Body of pancreas (tissue), 4 donors: ENCODE results near the gene FASTKD1.

Experiments
- POLR2A ChIP-seq, 3 donors: fragments of 450-650 bp; IDR thresholded peaks; one replicate each; pipeline ENCODE4 v1.6.1; 2016; ENCODE audit warnings: antibody characterized with exemption in 3 of 3, mild to moderate bottlenecking in 2 of 3
- TF ChIP-seq, protein P1 (sequence below), 7 experiments: fragments of 450-650 bp in 4 of 7; fragments of 200-600 bp in 3 of 7; sonication (generic) in 3 of 7; IDR thresholded peaks; one replicate each; pipeline ENCODE4 v1.5.1; 2016 to 2019; ENCODE audit warnings: antibody characterized with exemption in 7 of 7

DNA sequence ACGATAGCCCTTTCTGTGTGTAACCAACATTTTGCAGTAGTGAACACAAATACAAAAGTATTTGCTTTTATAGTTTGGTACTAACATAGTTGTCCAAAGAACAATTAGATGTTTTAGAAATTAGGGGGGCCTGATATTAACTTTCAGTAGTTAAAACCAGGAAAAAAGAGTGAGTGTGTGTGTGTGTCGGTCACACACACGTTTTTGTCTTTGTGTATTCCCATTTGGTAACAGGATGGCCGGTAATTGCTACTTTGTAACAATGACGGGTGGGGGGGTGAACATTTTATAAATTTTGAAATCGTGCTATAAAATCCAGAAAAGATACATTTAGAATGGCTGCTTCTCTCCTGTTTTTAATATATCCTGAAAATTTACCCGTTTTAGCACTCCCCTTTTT, 12.0 kb upstream of the FASTKD1 start:
- TF ChIP-seq POLR2A (IDR thresholded peaks at IDR 0.05): no peak
- TF ChIP-seq, protein P1, sequence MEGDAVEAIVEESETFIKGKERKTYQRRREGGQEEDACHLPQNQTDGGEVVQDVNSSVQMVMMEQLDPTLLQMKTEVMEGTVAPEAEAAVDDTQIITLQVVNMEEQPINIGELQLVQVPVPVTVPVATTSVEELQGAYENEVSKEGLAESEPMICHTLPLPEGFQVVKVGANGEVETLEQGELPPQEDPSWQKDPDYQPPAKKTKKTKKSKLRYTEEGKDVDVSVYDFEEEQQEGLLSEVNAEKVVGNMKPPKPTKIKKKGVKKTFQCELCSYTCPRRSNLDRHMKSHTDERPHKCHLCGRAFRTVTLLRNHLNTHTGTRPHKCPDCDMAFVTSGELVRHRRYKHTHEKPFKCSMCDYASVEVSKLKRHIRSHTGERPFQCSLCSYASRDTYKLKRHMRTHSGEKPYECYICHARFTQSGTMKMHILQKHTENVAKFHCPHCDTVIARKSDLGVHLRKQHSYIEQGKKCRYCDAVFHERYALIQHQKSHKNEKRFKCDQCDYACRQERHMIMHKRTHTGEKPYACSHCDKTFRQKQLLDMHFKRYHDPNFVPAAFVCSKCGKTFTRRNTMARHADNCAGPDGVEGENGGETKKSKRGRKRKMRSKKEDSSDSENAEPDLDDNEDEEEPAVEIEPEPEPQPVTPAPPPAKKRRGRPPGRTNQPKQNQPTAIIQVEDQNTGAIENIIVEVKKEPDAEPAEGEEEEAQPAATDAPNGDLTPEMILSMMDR (IDR thresholded peaks at IDR 0.05): no peak
